WTC11 (cell line): ENCODE data around the gene ZNF442. TPM values are rescaled to one million over a fixed set of nuclear protein-coding genes. Genes with fewer than 3 reads are reported as not detected.

Source experiments
- GABPB1 ChIP-seq: sonication (generic); formaldehyde crosslinking; IDR thresholded peaks from 2 replicates; pipeline ENCODE4 v1.8.1; 2023; ENCODE audit warnings: mild to moderate bottlenecking, missing genetic modification reagents
- NFATC4 ChIP-seq: fragments of 250-450 bp; sonication (Bioruptor Pico); IDR thresholded peaks from 2 replicates; pipeline ENCODE4 v1.9.0; 2021; ENCODE audit warnings: mild to moderate bottlenecking
- NFE2L1 ChIP-seq: sonication (generic); formaldehyde crosslinking; IDR thresholded peaks from 2 replicates; pipeline ENCODE4 v1.8.1; 2023; ENCODE audit warnings: missing genetic modification reagents
- NFYB ChIP-seq: sonication (generic); formaldehyde crosslinking; conservative IDR thresholded peaks from 2 replicates; pipeline ENCODE4 v1.8.0; 2022; ENCODE audit warnings: low read depth, missing genetic modification reagents
- NR1H2 ChIP-seq: sonication (generic); formaldehyde crosslinking; IDR thresholded peaks from 2 replicates; pipeline ENCODE4 v1.9.0; 2021; ENCODE audit warnings: mild to moderate bottlenecking, moderate library complexity, missing genetic modification reagents
- SMAD4 ChIP-seq: sonication (generic); formaldehyde crosslinking; IDR thresholded peaks from 2 replicates; pipeline ENCODE4 v1.8.0; 2022; ENCODE audit warnings: mild to moderate bottlenecking, missing genetic modification reagents
- SOX15 ChIP-seq: fragments of 250-450 bp; sonication (Bioruptor Pico); IDR thresholded peaks from 2 replicates; pipeline ENCODE4 v1.9.0; 2021; ENCODE audit warnings: mild to moderate bottlenecking
- TCF7 ChIP-seq: sonication (generic); formaldehyde crosslinking; IDR thresholded peaks from 2 replicates; pipeline ENCODE4 v1.8.0; 2022; ENCODE audit warnings: mild to moderate bottlenecking, low read depth, missing genetic modification reagents, moderate library complexity
- TEAD4 ChIP-seq: sonication (generic); formaldehyde crosslinking; IDR thresholded peaks from 2 replicates; pipeline ENCODE4 v1.8.0; 2022; ENCODE audit warnings: mild to moderate bottlenecking, missing genetic modification reagents
- ZNF396 ChIP-seq: fragments of 250-450 bp; sonication (Bioruptor Pico); IDR thresholded peaks from 2 replicates; pipeline ENCODE4 v1.8.0; 2021; ENCODE audit warnings: mild to moderate bottlenecking, moderate library complexity, borderline replicate concordance
- total RNA-seq: library from RNA; stranded (reverse); gene quantifications from 3 replicates; pipeline ENCODE4 v1.2.3, GENCODE V29; 2021
- TF ChIP-seq, protein P1 (sequence below): sonication (generic); formaldehyde crosslinking; IDR thresholded peaks from 2 replicates; pipeline ENCODE4 v1.8.1; 2022; ENCODE audit warnings: low read depth, missing genetic modification reagents, borderline replicate concordance
- TF ChIP-seq, protein P2 (sequence below): fragments of 200-600 bp; IDR thresholded peaks from 2 replicates; pipeline ENCODE4 v1.8.0; 2022; ENCODE audit warnings: antibody characterized with exemption
- TF ChIP-seq, protein P3 (sequence below): sonication (generic); formaldehyde crosslinking; IDR thresholded peaks from 2 replicates; pipeline ENCODE4 v1.8.1; 2023; ENCODE audit warnings: mild to moderate bottlenecking, missing genetic modification reagents, borderline replicate concordance
- TF ChIP-seq, protein P4 (sequence below): fragments of 250-450 bp; sonication (Bioruptor Pico); conservative IDR thresholded peaks from 2 replicates; pipeline ENCODE4 v1.9.0; 2021; ENCODE audit warnings: mild to moderate bottlenecking
- TF ChIP-seq, protein P5 (sequence below): sonication (generic); formaldehyde crosslinking; IDR thresholded peaks from 2 replicates; pipeline ENCODE4 v1.8.1; 2023; ENCODE audit warnings: mild to moderate bottlenecking, moderate library complexity, missing genetic modification reagents
- TF ChIP-seq, protein P6 (sequence below): fragments of 250-450 bp; sonication (Bioruptor Pico); IDR thresholded peaks from 2 replicates; pipeline ENCODE4 v1.9.0; 2021; ENCODE audit warnings: mild to moderate bottlenecking
- TF ChIP-seq, protein P7 (sequence below): sonication (generic); formaldehyde crosslinking; IDR thresholded peaks from 2 replicates; pipeline ENCODE4 v1.8.1; 2023; ENCODE audit warnings: mild to moderate bottlenecking, missing genetic modification reagents
- TF ChIP-seq, protein P8 (sequence below): sonication (generic); formaldehyde crosslinking; IDR thresholded peaks from 2 replicates; pipeline ENCODE4 v1.8.1; 2022; ENCODE audit warnings: mild to moderate bottlenecking, missing genetic modification reagents, moderate library complexity, borderline replicate concordance
- TF ChIP-seq, protein P9 (sequence below): sonication (generic); formaldehyde crosslinking; IDR thresholded peaks from 2 replicates; pipeline ENCODE4 v1.8.0; 2022; ENCODE audit warnings: mild to moderate bottlenecking, missing genetic modification reagents

The ZNF442 gene
- total RNA-seq, 1 experiment from 2014 or later = 1.9 TPM

DNA sequence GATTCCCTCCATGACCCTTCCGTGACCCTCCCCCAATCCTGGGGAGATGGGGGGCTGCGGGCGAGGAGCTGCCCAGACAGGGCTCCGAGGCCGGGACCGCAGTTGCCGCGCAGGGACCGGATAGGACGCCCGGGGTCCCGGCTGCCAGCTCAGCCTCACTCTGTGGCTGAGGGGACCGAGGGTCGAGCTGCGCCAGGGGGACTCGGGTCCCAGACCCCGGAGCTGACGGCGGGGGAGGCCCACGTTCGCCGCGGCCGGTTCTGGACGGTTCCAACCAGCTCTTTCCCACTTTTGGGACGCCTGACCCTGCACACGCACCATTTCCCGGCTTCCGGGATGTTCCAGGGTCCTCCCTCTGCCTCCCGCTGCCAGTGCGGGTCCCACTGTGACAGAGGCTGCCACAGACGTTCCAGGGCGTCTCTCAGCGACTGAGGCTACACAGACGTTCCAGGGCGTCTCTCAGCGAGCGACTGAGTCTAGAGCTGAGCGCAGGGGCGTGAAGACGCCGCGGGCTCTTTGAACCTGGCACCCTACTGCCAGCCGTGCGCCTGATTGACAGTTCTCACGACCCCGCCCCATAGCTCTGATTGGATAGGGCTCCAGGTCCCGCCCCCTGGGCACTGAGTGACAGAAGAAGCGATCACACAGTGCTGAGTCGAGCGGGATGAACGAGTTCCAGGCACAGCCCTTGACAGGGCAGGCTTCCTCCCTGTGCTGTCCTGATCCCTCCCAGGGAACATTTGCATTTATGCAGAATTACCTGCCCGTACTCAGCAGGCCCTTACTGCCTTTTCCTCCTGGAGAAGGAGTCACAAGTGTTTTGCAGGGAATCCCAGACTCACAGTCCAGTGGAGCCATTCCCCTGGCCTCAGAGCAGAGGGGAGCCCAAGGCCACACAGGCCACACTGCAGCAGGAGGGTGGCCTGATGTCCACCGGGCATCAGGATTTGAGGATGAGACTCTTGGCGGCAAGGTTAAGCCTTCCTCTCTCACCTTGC lies 32.0 kb downstream of the ZNF442 start, which contains the start of gene ZNF563 (continued):
- TF ChIP-seq, protein P1, sequence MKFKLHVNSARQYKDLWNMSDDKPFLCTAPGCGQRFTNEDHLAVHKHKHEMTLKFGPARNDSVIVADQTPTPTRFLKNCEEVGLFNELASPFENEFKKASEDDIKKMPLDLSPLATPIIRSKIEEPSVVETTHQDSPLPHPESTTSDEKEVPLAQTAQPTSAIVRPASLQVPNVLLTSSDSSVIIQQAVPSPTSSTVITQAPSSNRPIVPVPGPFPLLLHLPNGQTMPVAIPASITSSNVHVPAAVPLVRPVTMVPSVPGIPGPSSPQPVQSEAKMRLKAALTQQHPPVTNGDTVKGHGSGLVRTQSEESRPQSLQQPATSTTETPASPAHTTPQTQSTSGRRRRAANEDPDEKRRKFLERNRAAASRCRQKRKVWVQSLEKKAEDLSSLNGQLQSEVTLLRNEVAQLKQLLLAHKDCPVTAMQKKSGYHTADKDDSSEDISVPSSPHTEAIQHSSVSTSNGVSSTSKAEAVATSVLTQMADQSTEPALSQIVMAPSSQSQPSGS (CRISPR knock-in tag) = no peak
- TF ChIP-seq TCF7 (CRISPR knock-in tag) (no peak), ZNF396 (no peak), NR1H2 (CRISPR knock-in tag) (no peak), NFYB (CRISPR knock-in tag) (peak; percentile 94), GABPB1 (CRISPR knock-in tag) (peak; percentile 52), NFE2L1 (no peak), TEAD4 (no peak), NFATC4 (CRISPR knock-in tag) (no peak), SOX15 (CRISPR knock-in tag) (no peak), SMAD4 (no peak)
- TF ChIP-seq, protein P2, sequence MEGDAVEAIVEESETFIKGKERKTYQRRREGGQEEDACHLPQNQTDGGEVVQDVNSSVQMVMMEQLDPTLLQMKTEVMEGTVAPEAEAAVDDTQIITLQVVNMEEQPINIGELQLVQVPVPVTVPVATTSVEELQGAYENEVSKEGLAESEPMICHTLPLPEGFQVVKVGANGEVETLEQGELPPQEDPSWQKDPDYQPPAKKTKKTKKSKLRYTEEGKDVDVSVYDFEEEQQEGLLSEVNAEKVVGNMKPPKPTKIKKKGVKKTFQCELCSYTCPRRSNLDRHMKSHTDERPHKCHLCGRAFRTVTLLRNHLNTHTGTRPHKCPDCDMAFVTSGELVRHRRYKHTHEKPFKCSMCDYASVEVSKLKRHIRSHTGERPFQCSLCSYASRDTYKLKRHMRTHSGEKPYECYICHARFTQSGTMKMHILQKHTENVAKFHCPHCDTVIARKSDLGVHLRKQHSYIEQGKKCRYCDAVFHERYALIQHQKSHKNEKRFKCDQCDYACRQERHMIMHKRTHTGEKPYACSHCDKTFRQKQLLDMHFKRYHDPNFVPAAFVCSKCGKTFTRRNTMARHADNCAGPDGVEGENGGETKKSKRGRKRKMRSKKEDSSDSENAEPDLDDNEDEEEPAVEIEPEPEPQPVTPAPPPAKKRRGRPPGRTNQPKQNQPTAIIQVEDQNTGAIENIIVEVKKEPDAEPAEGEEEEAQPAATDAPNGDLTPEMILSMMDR = no peak
- TF ChIP-seq, protein P3, sequence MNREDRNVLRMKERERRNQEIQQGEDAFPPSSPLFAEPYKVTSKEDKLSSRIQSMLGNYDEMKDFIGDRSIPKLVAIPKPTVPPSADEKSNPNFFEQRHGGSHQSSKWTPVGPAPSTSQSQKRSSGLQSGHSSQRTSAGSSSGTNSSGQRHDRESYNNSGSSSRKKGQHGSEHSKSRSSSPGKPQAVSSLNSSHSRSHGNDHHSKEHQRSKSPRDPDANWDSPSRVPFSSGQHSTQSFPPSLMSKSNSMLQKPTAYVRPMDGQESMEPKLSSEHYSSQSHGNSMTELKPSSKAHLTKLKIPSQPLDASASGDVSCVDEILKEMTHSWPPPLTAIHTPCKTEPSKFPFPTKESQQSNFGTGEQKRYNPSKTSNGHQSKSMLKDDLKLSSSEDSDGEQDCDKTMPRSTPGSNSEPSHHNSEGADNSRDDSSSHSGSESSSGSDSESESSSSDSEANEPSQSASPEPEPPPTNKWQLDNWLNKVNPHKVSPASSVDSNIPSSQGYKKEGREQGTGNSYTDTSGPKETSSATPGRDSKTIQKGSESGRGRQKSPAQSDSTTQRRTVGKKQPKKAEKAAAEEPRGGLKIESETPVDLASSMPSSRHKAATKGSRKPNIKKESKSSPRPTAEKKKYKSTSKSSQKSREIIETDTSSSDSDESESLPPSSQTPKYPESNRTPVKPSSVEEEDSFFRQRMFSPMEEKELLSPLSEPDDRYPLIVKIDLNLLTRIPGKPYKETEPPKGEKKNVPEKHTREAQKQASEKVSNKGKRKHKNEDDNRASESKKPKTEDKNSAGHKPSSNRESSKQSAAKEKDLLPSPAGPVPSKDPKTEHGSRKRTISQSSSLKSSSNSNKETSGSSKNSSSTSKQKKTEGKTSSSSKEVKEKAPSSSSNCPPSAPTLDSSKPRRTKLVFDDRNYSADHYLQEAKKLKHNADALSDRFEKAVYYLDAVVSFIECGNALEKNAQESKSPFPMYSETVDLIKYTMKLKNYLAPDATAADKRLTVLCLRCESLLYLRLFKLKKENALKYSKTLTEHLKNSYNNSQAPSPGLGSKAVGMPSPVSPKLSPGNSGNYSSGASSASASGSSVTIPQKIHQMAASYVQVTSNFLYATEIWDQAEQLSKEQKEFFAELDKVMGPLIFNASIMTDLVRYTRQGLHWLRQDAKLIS = no peak
- TF ChIP-seq, protein P4, sequence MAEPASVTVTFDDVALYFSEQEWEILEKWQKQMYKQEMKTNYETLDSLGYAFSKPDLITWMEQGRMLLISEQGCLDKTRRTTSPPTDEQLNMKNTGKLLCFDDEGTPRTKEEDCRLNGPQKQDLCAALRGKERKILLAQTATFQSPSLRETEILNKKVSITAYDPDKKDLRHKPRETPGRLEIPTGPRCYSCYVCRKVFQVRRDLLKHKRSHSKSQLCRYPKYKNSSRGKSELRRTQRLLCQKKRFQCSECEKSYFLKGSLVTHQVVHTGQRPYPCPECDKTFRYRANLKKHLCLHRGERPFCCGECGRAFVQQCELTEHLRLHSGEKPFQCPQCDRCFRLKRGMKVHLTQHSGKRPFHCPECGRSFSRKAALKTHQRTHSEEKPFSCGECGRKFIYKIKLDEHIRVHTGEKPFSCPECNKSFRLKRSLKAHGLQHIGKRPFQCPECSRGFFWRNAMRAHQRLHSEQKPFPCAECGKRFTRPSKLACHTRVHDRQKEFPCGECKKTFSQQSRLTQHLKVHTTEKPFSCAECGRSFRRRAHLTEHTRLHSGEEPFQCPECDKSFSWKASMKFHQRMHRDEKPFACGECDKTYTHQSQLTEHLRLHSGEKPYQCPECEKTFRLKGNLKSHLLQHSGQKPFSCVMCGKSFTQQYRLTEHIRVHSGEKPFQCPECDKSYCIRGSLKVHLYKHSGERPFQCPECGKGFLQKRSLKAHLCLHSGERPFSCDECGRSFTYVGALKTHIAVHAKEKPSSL (CRISPR knock-in tag) = no peak
- TF ChIP-seq, protein P5, sequence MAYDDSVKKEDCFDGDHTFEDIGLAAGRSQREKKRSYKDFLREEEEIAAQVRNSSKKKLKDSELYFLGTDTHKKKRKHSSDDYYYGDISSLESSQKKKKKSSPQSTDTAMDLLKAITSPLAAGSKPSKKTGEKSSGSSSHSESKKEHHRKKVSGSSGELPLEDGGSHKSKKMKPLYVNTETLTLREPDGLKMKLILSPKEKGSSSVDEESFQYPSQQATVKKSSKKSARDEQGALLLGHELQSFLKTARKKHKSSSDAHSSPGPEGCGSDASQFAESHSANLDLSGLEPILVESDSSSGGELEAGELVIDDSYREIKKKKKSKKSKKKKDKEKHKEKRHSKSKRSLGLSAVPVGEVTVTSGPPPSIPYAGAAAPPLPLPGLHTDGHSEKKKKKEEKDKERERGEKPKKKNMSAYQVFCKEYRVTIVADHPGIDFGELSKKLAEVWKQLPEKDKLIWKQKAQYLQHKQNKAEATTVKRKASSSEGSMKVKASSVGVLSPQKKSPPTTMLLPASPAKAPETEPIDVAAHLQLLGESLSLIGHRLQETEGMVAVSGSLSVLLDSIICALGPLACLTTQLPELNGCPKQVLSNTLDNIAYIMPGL = no peak; the same call in 1 of the 2 replicates
- TF ChIP-seq, protein P6, sequence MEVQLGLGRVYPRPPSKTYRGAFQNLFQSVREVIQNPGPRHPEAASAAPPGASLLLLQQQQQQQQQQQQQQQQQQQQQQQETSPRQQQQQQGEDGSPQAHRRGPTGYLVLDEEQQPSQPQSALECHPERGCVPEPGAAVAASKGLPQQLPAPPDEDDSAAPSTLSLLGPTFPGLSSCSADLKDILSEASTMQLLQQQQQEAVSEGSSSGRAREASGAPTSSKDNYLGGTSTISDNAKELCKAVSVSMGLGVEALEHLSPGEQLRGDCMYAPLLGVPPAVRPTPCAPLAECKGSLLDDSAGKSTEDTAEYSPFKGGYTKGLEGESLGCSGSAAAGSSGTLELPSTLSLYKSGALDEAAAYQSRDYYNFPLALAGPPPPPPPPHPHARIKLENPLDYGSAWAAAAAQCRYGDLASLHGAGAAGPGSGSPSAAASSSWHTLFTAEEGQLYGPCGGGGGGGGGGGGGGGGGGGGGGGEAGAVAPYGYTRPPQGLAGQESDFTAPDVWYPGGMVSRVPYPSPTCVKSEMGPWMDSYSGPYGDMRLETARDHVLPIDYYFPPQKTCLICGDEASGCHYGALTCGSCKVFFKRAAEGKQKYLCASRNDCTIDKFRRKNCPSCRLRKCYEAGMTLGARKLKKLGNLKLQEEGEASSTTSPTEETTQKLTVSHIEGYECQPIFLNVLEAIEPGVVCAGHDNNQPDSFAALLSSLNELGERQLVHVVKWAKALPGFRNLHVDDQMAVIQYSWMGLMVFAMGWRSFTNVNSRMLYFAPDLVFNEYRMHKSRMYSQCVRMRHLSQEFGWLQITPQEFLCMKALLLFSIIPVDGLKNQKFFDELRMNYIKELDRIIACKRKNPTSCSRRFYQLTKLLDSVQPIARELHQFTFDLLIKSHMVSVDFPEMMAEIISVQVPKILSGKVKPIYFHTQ = no peak
- TF ChIP-seq, protein P7, sequence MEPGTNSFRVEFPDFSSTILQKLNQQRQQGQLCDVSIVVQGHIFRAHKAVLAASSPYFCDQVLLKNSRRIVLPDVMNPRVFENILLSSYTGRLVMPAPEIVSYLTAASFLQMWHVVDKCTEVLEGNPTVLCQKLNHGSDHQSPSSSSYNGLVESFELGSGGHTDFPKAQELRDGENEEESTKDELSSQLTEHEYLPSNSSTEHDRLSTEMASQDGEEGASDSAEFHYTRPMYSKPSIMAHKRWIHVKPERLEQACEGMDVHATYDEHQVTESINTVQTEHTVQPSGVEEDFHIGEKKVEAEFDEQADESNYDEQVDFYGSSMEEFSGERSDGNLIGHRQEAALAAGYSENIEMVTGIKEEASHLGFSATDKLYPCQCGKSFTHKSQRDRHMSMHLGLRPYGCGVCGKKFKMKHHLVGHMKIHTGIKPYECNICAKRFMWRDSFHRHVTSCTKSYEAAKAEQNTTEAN (CRISPR knock-in tag) = no peak
- TF ChIP-seq, protein P8, sequence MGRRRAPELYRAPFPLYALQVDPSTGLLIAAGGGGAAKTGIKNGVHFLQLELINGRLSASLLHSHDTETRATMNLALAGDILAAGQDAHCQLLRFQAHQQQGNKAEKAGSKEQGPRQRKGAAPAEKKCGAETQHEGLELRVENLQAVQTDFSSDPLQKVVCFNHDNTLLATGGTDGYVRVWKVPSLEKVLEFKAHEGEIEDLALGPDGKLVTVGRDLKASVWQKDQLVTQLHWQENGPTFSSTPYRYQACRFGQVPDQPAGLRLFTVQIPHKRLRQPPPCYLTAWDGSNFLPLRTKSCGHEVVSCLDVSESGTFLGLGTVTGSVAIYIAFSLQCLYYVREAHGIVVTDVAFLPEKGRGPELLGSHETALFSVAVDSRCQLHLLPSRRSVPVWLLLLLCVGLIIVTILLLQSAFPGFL (CRISPR knock-in tag) = no peak
- TF ChIP-seq, protein P9, sequence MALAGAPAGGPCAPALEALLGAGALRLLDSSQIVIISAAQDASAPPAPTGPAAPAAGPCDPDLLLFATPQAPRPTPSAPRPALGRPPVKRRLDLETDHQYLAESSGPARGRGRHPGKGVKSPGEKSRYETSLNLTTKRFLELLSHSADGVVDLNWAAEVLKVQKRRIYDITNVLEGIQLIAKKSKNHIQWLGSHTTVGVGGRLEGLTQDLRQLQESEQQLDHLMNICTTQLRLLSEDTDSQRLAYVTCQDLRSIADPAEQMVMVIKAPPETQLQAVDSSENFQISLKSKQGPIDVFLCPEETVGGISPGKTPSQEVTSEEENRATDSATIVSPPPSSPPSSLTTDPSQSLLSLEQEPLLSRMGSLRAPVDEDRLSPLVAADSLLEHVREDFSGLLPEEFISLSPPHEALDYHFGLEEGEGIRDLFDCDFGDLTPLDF = no peak
